ENCODE measurements around the gene S100PBP. TPM values are rescaled to one million over a fixed set of nuclear protein-coding genes. Genes with fewer than 3 reads are reported as not detected.

S100PBP gene
- total and polyA plus RNA-seq, 2 of the 13 experiments (the other 11 are each of a cell fraction or from before 2014, with no cell fraction given), result 20.4 to 26.1 TPM

DNA sequence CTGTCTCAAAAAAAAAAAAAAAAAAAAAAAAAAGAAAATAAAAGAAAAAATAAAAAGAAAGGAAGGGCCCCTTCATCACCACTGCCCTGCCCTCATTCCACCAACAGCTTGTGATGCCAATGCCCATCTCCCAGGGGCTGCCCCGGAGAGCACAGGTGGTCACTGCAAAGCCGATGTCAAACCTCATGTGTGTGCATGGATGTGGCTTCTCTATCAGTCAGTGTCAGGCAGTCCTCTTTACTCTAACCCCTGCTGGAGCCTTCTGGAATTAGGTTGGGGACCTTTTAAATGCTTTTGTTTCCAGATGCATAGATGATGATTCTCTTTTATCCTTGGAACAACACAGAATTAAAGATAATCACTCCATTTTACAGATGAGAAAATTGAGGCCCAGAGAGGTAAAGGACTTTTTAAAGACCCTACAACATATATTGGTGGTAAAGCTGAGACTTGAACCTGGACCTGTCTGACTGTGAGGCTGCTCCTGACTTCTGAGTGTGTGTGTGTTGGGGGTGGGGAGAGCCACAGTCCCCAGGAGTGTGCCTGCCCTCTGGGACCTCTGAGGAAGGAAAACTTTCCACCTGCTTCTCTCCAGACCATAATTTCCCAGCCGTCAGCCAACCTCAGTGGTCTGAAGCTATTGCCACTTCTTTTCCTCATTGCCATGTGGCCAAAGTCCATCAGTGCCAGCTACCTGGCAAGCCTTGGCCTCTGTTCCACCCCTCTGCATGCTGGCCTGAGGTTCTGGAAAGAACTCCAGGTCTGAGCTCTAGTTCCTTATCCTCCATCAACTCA, 86.7 kb downstream of the S100PBP start:
- no peaks in the 10 kb centered on the region for H3K79me2 ChIP-seq (ENCODE audit: insufficient read depth, low read length)
- H3K4me1 ChIP-seq (ENCODE audit: insufficient read depth, low read length), result 0 out of 2 replicates have a peak, but pooled peaks cover 7% of the 10 kb centered on the region
- H3K4me2 ChIP-seq (ENCODE audit: low read depth, low read length), result no peak overlapping the region
- DNase-seq (ENCODE audit: low spot score) (no peak), FAIRE-seq (no peak), ATAC-seq (no peak)
- intact Hi-C loops (cut with micrococcal nuclease; ENCODE audit: unreplicated experiment) (no loop called here), in situ Hi-C loops (cut with HindIII; ENCODE audit: extremely low pct_ligation_motif_present, low pct_unique_long_range_greater_than_20kb) (no loop called here)
- H3K27ac ChIP-seq (ENCODE audit: extremely low read length, insufficient read depth, low read length), result no peak overlapping the region
- POLR2A ChIA-PET, result no interaction called here
- WGBS (ENCODE audit: low lambda C conversion rate), result 53% methylated on average over 3 of the region's 3 CpGs
- H3K36me3 ChIP-seq (replicated peaks in 1 of 2; ENCODE audit: control insufficient read depth in 1 of 2, insufficient read depth in 2 of 2, low read length in 2 of 2), result no peaks in the 10 kb centered on the region
- CTCF ChIA-PET (ENCODE audit: low intra/inter-chr PET ratio, low total read pairs), result no interaction called here
- no peaks in the 10 kb centered on the region for H3K9me3 ChIP-seq (ENCODE audit: low read length)
- no TSS peak for BruUV-seq (replicated peaks)
- H2AFZ ChIP-seq (ENCODE audit: low read length), result no peak overlapping the region
- H3K9ac ChIP-seq (ENCODE audit: insufficient read depth, low read depth, low read length), result no peak overlapping the region
- no peak overlapping the region for H3K4me3 ChIP-seq (replicated peaks in 1 of 3; ENCODE audit: insufficient read depth in 1 of 3, low read depth in 2 of 3, low read length in 3 of 3)
- H3K27me3 ChIP-seq (ENCODE audit: control insufficient read depth in 1 of 2, insufficient read depth in 2 of 2, low read length in 2 of 2), result peaks cover 4 to 34% of the 10 kb centered on the region in 2 experiments
- TF ChIP-seq SIN3A (IDR thresholded peaks at IDR 0.05; ENCODE audit: borderline replicate concordance, low read depth, low read length), result no peak
- no peak for TF ChIP-seq ASH2L (IDR thresholded peaks at IDR 0.05; ENCODE audit: insufficient read length, low read depth, low read length)
- no peak for TF ChIP-seq TAF1 (CRISPR knock-in tag; IDR thresholded peaks at IDR 0.05)
- TF ChIP-seq ZNF121 (CRISPR knock-in tag; IDR thresholded peaks at IDR 0.05), result no peak
- TF ChIP-seq KDM3A (CRISPR knock-in tag; IDR thresholded peaks at IDR 0.05; ENCODE audit: low read depth), result no peak
- TF ChIP-seq, protein P1, sequence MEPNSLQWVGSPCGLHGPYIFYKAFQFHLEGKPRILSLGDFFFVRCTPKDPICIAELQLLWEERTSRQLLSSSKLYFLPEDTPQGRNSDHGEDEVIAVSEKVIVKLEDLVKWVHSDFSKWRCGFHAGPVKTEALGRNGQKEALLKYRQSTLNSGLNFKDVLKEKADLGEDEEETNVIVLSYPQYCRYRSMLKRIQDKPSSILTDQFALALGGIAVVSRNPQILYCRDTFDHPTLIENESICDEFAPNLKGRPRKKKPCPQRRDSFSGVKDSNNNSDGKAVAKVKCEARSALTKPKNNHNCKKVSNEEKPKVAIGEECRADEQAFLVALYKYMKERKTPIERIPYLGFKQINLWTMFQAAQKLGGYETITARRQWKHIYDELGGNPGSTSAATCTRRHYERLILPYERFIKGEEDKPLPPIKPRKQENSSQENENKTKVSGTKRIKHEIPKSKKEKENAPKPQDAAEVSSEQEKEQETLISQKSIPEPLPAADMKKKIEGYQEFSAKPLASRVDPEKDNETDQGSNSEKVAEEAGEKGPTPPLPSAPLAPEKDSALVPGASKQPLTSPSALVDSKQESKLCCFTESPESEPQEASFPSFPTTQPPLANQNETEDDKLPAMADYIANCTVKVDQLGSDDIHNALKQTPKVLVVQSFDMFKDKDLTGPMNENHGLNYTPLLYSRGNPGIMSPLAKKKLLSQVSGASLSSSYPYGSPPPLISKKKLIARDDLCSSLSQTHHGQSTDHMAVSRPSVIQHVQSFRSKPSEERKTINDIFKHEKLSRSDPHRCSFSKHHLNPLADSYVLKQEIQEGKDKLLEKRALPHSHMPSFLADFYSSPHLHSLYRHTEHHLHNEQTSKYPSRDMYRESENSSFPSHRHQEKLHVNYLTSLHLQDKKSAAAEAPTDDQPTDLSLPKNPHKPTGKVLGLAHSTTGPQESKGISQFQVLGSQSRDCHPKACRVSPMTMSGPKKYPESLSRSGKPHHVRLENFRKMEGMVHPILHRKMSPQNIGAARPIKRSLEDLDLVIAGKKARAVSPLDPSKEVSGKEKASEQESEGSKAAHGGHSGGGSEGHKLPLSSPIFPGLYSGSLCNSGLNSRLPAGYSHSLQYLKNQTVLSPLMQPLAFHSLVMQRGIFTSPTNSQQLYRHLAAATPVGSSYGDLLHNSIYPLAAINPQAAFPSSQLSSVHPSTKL (CRISPR knock-in tag; IDR thresholded peaks at IDR 0.05), result no peak
- TF ChIP-seq CEBPB (IDR thresholded peaks at IDR 0.05; ENCODE audit: borderline replicate concordance, low read depth, low read length), result no peak
- TF ChIP-seq REL (CRISPR knock-in tag; conservative IDR thresholded peaks at IDR 0.05), result no peak
- TF ChIP-seq ZNF138 (CRISPR knock-in tag; IDR thresholded peaks at IDR 0.05; ENCODE audit: low read depth), result no peak
- TF ChIP-seq, protein P2, sequence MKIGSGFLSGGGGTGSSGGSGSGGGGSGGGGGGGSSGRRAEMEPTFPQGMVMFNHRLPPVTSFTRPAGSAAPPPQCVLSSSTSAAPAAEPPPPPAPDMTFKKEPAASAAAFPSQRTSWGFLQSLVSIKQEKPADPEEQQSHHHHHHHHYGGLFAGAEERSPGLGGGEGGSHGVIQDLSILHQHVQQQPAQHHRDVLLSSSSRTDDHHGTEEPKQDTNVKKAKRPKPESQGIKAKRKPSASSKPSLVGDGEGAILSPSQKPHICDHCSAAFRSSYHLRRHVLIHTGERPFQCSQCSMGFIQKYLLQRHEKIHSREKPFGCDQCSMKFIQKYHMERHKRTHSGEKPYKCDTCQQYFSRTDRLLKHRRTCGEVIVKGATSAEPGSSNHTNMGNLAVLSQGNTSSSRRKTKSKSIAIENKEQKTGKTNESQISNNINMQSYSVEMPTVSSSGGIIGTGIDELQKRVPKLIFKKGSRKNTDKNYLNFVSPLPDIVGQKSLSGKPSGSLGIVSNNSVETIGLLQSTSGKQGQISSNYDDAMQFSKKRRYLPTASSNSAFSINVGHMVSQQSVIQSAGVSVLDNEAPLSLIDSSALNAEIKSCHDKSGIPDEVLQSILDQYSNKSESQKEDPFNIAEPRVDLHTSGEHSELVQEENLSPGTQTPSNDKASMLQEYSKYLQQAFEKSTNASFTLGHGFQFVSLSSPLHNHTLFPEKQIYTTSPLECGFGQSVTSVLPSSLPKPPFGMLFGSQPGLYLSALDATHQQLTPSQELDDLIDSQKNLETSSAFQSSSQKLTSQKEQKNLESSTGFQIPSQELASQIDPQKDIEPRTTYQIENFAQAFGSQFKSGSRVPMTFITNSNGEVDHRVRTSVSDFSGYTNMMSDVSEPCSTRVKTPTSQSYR (CRISPR knock-in tag; IDR thresholded peaks at IDR 0.05; ENCODE audit: borderline replicate concordance), result no peak
- no peak for TF ChIP-seq RCOR2 (CRISPR knock-in tag; IDR thresholded peaks at IDR 0.05)
- H4K20me1 ChIP-seq (ENCODE audit: insufficient read depth, low read length), result no peaks in the 10 kb centered on the region
